GM04503 (cell line): Measurements from ENCODE around the gene NCF4.

Experiments used
- DNase-seq: peaks from one replicate; pipeline ENCODE4 v3.0.0-alpha.2; 2012; ENCODE audit warnings: low read depth

The NCF4 gene

GRCh38 chr22:36860821-36861659, at the start of gene NCF4:
Gene NCF4 (plus strand): TSS chr22:36861006. CDS start chr22:36861172, 166 bp downstream.
- no peak for DNase-seq

GRCh38 chr22:36811094-36811800, 49.6 kb upstream of the NCF4 start:
- no peak for DNase-seq

- no peak for DNase-seq
These were observed 46.0 kb upstream of the NCF4 start for GRCh38 chr22:36814801-36815200.

GRCh38 chr22:36815558-36816338, 45.1 kb upstream of the NCF4 start:
- no peak for DNase-seq

GRCh38 chr22:36816339-36816635, 44.5 kb upstream of the NCF4 start:
- DNase-seq = no peak

- no peak for DNase-seq
These were observed 43.9 kb upstream of the NCF4 start, which contains the start of gene PVALB for GRCh38 chr22:36816636-36817524. Gene PVALB (minus strand): TSS chr22:36817035. CDS start chr22:36817005, 30 bp downstream.

GRCh38 chr22:36817525-36817848, 43.3 kb upstream of the NCF4 start:
- DNase-seq = no peak

GRCh38 chr22:36818010-36818642, 42.7 kb upstream of the NCF4 start:
- no peak for DNase-seq

- DNase-seq = no peak
These were observed 41.7 kb upstream of the NCF4 start for GRCh38 chr22:36819112-36819511.

GRCh38 chr22:36822581-36822980, 38.2 kb upstream of the NCF4 start:
- DNase-seq = no peak

GRCh38 chr22:36823186-36823839, 37.5 kb upstream of the NCF4 start:
- DNase-seq = no peak

- no peak for DNase-seq
These were observed 36.2 kb upstream of the NCF4 start for GRCh38 chr22:36824655-36825054.

- DNase-seq = no peak
These were observed 34.5 kb upstream of the NCF4 start for GRCh38 chr22:36826262-36826661.

- no peak for DNase-seq
These were observed 32.0 kb upstream of the NCF4 start for GRCh38 chr22:36828815-36829214.

- no peak for DNase-seq
These were observed 31.3 kb upstream of the NCF4 start for GRCh38 chr22:36829370-36830002.

- no peak for DNase-seq
These were observed 30.2 kb upstream of the NCF4 start for GRCh38 chr22:36830601-36831000.

- DNase-seq = no peak
These were observed 29.6 kb upstream of the NCF4 start for GRCh38 chr22:36831206-36831605.

- no peak for DNase-seq
These were observed 29.1 kb upstream of the NCF4 start for GRCh38 chr22:36831717-36832116.

- no peak for DNase-seq
These were observed 27.7 kb upstream of the NCF4 start for GRCh38 chr22:36833073-36833472.

GRCh38 chr22:36835903-36836302, 24.9 kb upstream of the NCF4 start:
- no peak for DNase-seq
